Fibroblast of upper back skin (primary cell): ENCODE data around the gene CENPF.
"Not testable (repeated sequence)": the region's sequence is repeated elsewhere in the genome, so short reads cannot be mapped to it uniquely, and the experiment has no call there.

Experiments used
- DNase-seq: peaks from one replicate; pipeline ENCODE4 v3.0.0-alpha.2; 2013

Gene CENPF

GRCh38 chr1:214584805-214585766 lies 17.9 kb upstream of the CENPF start:
- DNase-seq: peak; percentile 73

GRCh38 chr1:214586621-214587020 lies 16.4 kb upstream of the CENPF start:
- DNase-seq: no peak

GRCh38 chr1:214587165-214587564 lies 15.8 kb upstream of the CENPF start:
- DNase-seq: no peak

- peak; percentile 37 for DNase-seq
These were observed 13.9 kb upstream of the CENPF start for GRCh38 chr1:214588963-214589597.

- no peak for DNase-seq
These were observed 12.3 kb upstream of the CENPF start for GRCh38 chr1:214590696-214591095.

- not testable (repeated sequence) for DNase-seq
These were observed 11.1 kb upstream of the CENPF start for GRCh38 chr1:214591918-214592317.

DNA sequence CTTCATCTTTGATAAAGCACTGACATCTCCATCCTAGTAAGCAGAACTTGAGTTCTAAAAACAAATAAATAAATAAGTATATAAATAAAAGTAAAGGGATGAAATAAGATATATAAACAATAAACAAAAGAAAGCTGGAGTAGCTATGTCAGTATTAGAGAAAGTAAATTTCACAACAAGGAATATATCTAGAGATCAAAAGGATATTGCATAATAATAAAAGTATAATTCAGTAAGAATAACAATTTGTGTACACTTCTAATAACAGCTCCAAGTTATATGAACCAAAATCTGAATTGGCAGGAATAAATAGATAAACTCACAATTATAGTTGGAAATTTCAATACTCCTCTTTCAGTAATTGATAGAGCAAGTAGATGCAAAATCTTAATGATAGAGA lies 9.8 kb upstream of the CENPF start:
- no peak for DNase-seq

DNA sequence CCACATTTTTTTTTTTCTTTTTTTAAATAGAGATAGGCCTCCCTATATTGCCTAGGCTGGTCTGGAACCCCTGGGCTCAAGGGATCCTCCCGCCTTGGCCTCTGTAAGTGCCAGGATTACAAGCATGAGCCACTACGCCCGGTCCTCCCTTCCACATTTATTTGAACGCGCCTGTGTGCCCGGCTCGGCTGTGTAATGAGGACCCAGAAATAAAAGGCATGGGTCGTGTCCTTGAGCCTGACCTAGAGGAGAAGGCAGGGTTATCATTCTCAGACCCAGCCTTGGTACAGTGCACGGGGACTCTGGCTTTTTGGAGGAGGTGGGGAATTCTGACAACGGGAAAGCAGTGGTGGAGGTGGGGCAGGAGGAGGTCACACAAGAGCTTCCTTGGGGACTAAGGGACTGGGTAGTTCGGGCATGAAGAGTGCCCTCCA lies 841 bp downstream of the CENPF start:
- DNase-seq: no peak

GRCh38 chr1:214604523-214604922 lies 1.5 kb downstream of the CENPF start:
- DNase-seq: no peak

- DNase-seq: not testable (repeated sequence)
These were observed 2.5 kb downstream of the CENPF start for GRCh38 chr1:214605484-214605883.

- DNase-seq: not testable (repeated sequence)
These were observed 3.2 kb downstream of the CENPF start for GRCh38 chr1:214605933-214606925.

DNA sequence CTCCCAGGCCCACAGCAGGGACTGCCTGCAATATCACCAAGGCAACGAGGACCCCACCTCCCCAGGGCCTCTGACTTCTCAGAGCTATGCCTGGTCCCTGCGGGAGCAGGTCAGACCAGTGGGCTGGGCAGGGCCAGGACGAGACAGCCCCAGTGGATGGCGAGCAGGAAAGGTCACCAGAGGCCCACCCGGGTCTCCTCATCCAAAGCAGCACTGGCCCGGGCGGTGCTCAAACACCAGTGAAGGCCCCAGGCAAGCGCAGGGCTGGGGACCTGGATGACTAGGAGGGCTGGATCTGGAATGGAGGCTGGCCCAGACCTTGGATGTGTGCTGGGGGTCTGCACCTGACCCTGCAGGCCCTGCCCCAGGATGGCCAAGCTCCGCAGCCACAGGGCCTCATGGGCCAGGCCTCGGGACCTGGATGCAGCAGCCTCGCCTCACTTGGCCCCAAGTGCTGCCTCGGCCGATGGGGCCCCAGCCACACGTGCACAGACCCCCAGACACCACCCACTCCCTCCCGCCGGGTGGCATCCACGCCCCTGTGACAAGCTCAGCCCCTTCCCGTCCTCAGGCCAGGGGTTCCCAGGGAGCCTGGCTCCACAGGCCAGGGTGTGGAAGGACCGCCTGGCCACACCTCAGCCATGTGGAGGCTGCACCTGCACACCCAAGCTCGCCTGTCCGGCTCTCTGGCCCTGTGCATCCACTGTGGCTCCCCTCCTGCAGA lies 4.7 kb downstream of the CENPF start:
- DNase-seq: not testable (repeated sequence)

DNA sequence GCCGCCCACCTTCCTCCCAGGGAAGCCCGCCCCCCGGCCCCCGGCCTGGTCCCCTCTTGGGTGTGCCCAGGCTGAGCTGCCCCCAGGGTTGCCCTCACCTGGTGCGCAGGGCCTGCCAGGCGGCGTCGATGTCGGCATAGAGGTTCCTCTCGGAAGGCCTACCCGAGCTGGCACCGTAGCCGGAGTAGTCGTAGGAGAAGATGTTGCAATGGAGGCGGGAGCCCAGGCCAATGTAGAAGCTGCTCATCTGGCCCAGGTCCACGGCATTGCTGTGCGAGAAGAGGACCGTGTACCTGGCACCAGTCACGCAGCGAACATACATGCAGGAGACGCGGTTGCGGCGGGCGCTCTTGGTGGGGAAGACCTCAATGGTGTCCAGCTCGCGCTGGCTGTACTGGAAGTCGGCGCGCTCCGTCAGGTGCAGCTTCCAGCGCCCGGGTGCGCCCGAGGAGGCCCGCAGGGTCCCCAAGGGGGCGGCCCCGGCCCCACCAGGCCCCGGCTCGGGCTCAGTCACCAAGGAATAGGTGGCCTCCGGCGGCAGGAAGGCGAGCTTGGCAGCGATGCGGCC lies 5.3 kb downstream of the CENPF start:
- DNase-seq: not testable (repeated sequence)

DNA sequence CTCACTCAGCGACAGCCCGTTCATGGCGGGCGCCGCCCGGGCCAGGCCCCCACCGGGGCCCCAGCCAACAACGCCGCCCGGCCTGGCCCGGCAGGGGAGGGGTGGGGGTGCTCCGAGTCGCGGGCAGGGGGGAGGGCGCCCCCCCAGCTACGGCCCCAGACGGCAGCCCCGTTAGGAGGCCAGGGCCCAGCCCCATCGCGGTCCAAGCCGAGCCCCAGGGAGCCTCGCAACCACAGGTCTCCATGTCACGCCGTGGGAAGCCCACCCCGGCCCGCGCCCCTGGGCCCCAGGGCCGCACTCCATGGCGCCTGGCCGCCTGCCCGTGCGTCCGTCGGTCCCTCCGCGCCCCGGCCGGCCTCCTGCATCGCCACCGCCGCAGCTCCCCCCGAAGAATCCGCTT lies 5.8 kb downstream of the CENPF start:
- DNase-seq: not testable (repeated sequence)

DNA sequence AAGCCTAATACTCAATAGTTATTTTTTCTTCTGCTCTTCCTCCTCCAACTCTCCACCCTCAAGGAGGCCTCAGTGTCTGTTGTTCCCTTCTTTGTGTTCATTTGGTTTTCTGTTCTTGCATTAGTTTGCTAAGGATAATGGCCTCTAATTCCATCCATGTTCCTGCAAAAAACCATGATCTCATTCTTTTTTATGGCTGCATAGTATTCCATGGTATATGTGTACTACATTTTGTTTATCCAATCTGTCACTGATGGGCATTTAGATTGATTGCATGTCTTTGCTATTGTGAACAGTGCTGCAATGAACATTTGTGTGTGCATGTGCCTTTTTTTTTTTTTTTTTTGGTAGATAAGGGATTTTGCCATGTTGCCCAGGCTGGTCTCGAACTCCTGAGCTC lies 6.7 kb downstream of the CENPF start:
- no peak for DNase-seq

DNA sequence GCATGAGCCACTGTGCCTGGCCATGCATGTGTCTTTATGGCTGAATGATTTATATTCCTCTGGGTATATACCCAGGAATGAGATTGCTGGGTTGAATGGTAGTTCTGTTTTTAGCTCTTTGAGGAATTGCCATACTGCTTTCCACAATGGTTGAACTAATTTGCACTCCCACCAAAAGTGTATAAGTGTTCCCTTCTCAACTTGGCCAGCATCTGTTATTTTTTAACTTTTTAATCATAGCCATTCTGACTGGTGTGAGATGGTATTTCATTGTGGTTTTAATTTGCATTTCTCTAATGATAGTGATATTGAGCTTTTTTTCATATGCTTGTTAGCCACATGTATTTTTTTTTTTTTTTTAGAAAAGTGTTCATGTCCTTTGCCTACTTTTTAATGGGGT lies 7.1 kb downstream of the CENPF start:
- DNase-seq: not testable (repeated sequence)

- no peak for DNase-seq
These were observed 12.1 kb downstream of the CENPF start for GRCh38 chr1:214615109-214615508.

- DNase-seq: peak; percentile 70
These were observed 12.9 kb downstream of the CENPF start for GRCh38 chr1:214615871-214616270.

DNA sequence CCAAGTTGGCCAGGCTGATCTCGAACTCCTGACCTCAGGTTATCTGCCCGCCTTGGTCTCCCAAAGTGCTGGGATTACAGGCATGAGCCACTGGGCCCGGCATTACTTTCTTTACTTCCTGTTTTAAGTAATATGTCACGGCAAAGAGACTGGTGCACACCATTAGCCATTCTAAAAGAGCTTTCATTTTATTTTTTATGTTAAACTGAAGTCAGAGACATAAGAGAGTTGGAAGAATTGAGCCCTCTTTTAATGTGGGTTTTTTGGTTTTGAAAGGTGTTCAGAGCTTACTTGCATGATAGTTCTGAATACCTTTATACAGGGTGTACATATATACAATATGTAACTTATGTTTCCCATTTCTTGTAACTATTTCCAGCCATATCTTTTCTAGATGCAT lies 14.3 kb downstream of the CENPF start:
- no peak for DNase-seq

DNA sequence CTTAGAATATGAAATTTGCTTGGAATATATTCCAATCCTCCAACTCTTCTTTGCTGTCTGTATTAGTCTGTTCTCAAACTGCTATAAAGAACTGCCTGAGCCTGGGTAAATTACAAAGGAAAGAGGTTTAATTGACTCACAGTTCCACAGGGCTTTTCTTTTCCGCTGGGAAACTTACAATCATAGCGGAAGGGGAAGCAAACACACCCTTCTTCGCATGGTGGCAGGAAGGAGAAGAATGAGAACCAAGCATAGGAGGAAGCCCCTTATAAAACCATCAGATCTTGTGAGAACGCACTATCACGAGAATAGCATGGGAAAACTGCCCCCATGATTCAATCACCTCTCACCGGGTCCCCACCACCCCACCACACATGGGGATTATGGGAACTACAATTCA lies 14.8 kb downstream of the CENPF start:
- DNase-seq: no peak

DNA sequence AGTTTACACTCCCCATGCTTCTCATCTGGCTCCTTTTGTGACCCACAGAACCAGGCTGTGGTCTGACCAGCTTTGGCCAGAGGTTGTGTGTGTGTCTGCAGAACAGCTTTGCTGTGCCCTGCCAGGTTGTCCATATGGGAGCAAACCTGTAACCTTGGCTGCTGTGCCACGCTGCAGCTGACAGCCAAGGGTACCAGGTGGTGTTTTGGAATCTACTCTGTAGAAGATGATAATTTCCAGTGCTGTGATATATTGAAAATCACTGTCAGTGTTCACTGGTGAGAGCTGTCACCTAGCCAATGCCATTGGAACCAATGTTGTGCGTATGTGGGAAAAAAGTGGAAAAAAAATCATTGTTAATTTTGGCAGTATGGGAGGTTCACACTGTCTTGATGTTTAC lies 18.2 kb downstream of the CENPF start:
- no peak for DNase-seq

DNA sequence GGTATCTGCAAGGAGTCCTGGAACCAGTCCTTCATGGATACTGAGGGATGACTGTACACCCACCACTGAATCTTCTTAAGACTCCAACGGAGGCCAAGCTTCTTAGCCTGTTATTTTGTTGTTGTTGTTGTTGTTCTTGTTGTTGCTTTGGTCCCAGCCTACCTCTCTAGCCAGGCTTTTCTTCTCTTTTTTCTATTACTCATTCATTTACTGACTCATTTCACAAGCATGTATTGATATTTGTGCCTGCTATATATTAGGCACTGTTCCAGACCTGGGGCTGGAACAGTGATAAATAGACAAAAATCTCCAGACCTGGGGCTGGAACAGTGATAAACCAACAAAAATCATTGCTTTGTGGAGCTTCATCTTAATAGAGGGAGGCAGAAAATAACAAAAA lies 20.4 kb downstream of the CENPF start:
- no peak for DNase-seq
